OCI-LY3 (cell line): ENCODE data around the gene NCKAP5.

ENCODE experiments used
- H2AFZ ChIP-seq: fragments of 200-600, 300-600 bp; shearing (Covaris generic); 2 replicates; pipeline ENCODE4 v1.6.0; 2014; ENCODE audit warnings: antibody characterized with exemption, low read depth, low read length
- H3K27ac ChIP-seq: fragments of 200-600, 300-600 bp; sonication (generic); 2 replicates; pipeline ENCODE4 v1.5.1; 2014; ENCODE audit warnings: mild to moderate bottlenecking, low read length, moderate library complexity, mixed read lengths
- H3K27me3 ChIP-seq: fragments of 200-600, 300-600 bp; sonication (generic); 2 replicates; pipeline ENCODE4 v1.6.1; 2014; ENCODE audit warnings: low read depth, low read length, mixed read lengths
- H3K36me3 ChIP-seq: fragments of 200-600, 300-600 bp; sonication (generic); replicated peaks from 2 replicates; pipeline ENCODE3; 2014; ENCODE audit warnings: low read depth, low read length, mixed read lengths
- H3K4me1 ChIP-seq: fragments of 300-600, 200-600 bp; sonication (generic); 2 replicates; pipeline ENCODE4 v1.6.1; 2014; ENCODE audit warnings: low read length, mixed read lengths
- H3K4me2 ChIP-seq: fragments of 200-600, 300-600 bp; sonication (generic); 2 replicates; pipeline ENCODE4 v1.6.1; 2014; ENCODE audit warnings: low read length, mixed read lengths
- H3K4me3 ChIP-seq: fragments of 300-600, 200-600 bp; sonication (generic); 2 replicates; pipeline ENCODE4 v1.5.1; 2014; ENCODE audit warnings: antibody characterized with exemption, mild to moderate bottlenecking, low read length, moderate library complexity
- H3K79me2 ChIP-seq: fragments of 300-600, 200-600 bp; shearing (Covaris generic); 2 replicates; pipeline ENCODE4 v1.6.1; 2014; ENCODE audit warnings: mild to moderate bottlenecking, low read length, mixed read lengths
- H3K9ac ChIP-seq: fragments of 300-600, 200-600 bp; shearing (Covaris generic); 2 replicates; pipeline ENCODE4 v1.6.0; 2014; ENCODE audit warnings: mild to moderate bottlenecking, low read length, moderate library complexity
- H3K9me3 ChIP-seq: fragments of 200-600, 300-600 bp; shearing (Covaris generic); 2 replicates; pipeline ENCODE4 v1.6.1; 2014; ENCODE audit warnings: low read length, mixed read lengths; ENCODE audit not compliant: insufficient read depth
- H4K20me1 ChIP-seq: fragments of 200-600, 300-600 bp; sonication (generic); 2 replicates; pipeline ENCODE4 v1.6.1; 2016; ENCODE audit warnings: low read length, mixed read lengths; ENCODE audit not compliant: insufficient read depth
- CTCF ChIP-seq: fragments of 200-600, 300-600 bp; sonication (generic); IDR thresholded peaks from 2 replicates; pipeline ENCODE4 v1.5.1; 2014; ENCODE audit warnings: antibody characterized with exemption, low read length, low read depth
- EZH2phosphoT487 ChIP-seq: fragments of 200-600 bp; shearing (Covaris generic); IDR thresholded peaks from 2 replicates; pipeline ENCODE4 v1.6.1; 2018; ENCODE audit warnings: antibody characterized with exemption, mixed run types, low read depth

Gene NCKAP5

DNA sequence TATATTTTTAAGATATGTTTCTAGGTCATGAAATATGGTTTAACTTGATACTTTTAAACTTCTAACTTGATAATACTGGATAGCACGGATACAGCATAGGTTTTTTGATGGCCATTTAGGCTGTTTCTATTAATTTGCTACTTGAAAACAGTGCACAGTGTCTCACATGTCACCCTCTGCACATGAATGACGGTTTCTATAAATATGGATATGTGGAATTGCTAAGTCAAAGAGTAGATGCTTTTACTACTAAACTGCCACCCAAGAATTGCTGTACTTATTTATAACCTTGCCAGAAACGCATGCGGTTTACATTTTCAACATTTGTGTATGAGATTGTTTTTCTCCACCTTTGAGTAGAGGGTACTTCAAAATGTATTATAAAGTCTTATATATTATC is 723.7 kb downstream of the NCKAP5 start:
- no peak overlapping the region for H3K4me3 ChIP-seq
- no peaks in the 10 kb centered on the region for H3K79me2 ChIP-seq
- H3K36me3 ChIP-seq: no peaks in the 10 kb centered on the region
- no peak overlapping the region for H2AFZ ChIP-seq
- no peak overlapping the region for H3K27ac ChIP-seq
- H3K27me3 ChIP-seq: no peaks in the 10 kb centered on the region
- no peaks in the 10 kb centered on the region for H4K20me1 ChIP-seq
- H3K9me3 ChIP-seq: no peaks in the 10 kb centered on the region
- no peak overlapping the region for H3K4me2 ChIP-seq
- no peak overlapping the region for H3K9ac ChIP-seq
- no peak for TF ChIP-seq EZH2phosphoT487
- H3K4me1 ChIP-seq: no peaks in the 10 kb centered on the region

GRCh38 chr2:132837769-132838168 is 730.5 kb downstream of the NCKAP5 start:
- no peak overlapping the region for H2AFZ ChIP-seq
- no peak overlapping the region for H3K4me2 ChIP-seq
- no peaks in the 10 kb centered on the region for H3K4me1 ChIP-seq
- H3K79me2 ChIP-seq: no peaks in the 10 kb centered on the region
- no peaks in the 10 kb centered on the region for H3K27me3 ChIP-seq
- no peaks in the 10 kb centered on the region for H4K20me1 ChIP-seq
- H3K27ac ChIP-seq: no peak overlapping the region
- H3K36me3 ChIP-seq: no peaks in the 10 kb centered on the region
- TF ChIP-seq CTCF (no peak), EZH2phosphoT487 (no peak)
- no peak overlapping the region for H3K9ac ChIP-seq
- no peaks in the 10 kb centered on the region for H3K9me3 ChIP-seq
- H3K4me3 ChIP-seq: no peak overlapping the region

DNA sequence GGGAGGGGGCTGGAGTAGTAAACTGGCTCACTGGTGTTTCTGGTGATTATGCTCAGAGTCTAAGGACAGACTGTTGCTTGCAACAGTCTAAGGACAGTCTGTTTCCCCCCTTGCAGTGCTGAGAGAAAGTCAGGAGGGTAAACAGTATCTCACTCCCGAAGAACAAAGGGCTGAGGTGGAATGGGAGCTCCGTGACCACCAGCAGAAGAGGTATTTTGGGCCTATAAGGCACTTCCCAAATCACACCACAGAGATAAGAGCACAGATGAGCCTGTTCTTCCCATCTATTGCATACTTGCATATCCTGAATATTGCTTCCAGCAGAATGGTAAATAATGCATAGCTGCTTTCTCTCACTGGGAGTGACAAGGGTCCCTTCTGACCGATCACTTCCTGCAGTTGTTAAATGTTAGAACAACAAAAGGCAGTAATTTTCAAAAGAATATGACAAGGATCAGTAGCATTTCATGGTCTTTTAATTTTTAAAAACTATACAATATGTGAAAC is 737.9 kb downstream of the NCKAP5 start:
- Histone ChIP-seq H3K4me3 (no peak overlapping the region), H4K20me1 (no peaks in the 10 kb centered on the region), H3K9me3 (no peaks in the 10 kb centered on the region), H3K4me2 (no peak overlapping the region), H2AFZ (no peak overlapping the region), H3K4me1 (no peaks in the 10 kb centered on the region), H3K27me3 (no peaks in the 10 kb centered on the region), H3K79me2 (no peaks in the 10 kb centered on the region), H3K9ac (no peak overlapping the region), H3K27ac (no peak overlapping the region), H3K36me3 (no peaks in the 10 kb centered on the region)
- TF ChIP-seq EZH2phosphoT487: no peak
- no peak for TF ChIP-seq CTCF

DNA sequence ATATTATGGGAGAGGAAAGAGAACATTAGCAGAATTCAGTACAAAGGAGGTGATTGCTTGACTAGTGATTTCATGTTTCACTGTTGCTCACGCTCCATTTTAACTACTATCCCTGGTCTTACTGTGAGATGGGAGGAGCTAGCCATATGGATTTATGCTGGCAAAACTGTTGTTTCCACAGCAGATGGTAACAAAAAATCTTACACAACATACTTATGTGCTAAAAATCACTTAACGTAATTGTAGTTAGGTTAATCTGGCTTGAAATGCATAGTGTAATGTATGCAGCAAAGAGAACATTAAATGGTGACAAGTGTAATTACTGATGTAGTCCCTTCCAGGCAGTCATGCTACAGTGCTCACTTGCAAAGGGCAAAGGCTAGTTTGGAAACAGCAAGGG is 742.7 kb downstream of the NCKAP5 start:
- Histone ChIP-seq H2AFZ (no peak overlapping the region), H3K27me3 (no peaks in the 10 kb centered on the region), H4K20me1 (no peaks in the 10 kb centered on the region), H3K27ac (no peak overlapping the region), H3K79me2 (no peaks in the 10 kb centered on the region), H3K4me2 (no peak overlapping the region), H3K9ac (no peak overlapping the region), H3K9me3 (no peaks in the 10 kb centered on the region), H3K4me1 (no peaks in the 10 kb centered on the region), H3K4me3 (no peak overlapping the region), H3K36me3 (no peaks in the 10 kb centered on the region)
- TF ChIP-seq EZH2phosphoT487 (no peak), CTCF (no peak)

DNA sequence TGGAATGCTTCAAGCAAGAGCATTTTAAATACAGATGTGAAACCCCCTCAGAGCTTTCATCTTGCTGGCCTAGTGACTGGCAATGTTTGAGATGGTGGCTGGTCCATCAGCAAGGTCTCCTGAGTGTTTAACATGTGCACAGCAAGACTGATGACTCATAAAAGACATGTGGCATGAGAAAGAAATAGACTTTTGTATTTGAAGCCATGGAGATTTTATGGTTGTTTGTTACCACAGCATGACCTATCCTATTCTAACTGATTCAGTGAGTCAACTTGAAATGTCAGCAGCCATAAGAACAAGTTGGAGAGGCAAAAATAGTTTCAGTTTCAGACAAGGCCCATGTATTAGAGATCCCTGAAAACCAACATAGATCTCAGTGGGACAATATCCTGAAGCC is 743.5 kb downstream of the NCKAP5 start:
- no peaks in the 10 kb centered on the region for H3K4me1 ChIP-seq
- H3K9ac ChIP-seq: no peak overlapping the region
- no peaks in the 10 kb centered on the region for H4K20me1 ChIP-seq

More for the DNA sequence above, 743.5 kb downstream of the NCKAP5 start:
- Histone ChIP-seq H2AFZ (no peak overlapping the region), H3K27me3 (no peaks in the 10 kb centered on the region), H3K27ac (no peak overlapping the region), H3K9me3 (no peaks in the 10 kb centered on the region), H3K4me2 (no peak overlapping the region), H3K36me3 (no peaks in the 10 kb centered on the region), H3K4me3 (no peak overlapping the region), H3K79me2 (no peaks in the 10 kb centered on the region)
- TF ChIP-seq CTCF: no peak
- TF ChIP-seq EZH2phosphoT487: no peak
